ENCODE data around the gene SOST. TPM values are rescaled to one million over a fixed set of nuclear protein-coding genes. Genes with fewer than 3 reads are reported as not detected.

The SOST gene
- total RNA-seq, 4 donors from 2014 or later, result not detected

GRCh38 chr17:43767053-43767712 lies 8.6 kb upstream of the SOST start:
- Histone ChIP-seq H3K4me3 (no peak overlapping the region), H3K27ac (no peak overlapping the region), H3K27me3 (no peaks in the 10 kb centered on the region), H3K4me1 (peaks cover 0 to 17% (median 0%) of the 10 kb centered on the region in 4 donors), H3K9me3 (no peaks in the 10 kb centered on the region), H3K36me3 (peaks cover 0 to 32% (median 3%) of the 10 kb centered on the region in 4 donors)
- no peak for TF ChIP-seq EP300 (IDR thresholded peaks at IDR 0.05; ENCODE audit: low read depth)
- no peak for TF ChIP-seq POLR2A (IDR thresholded peaks at IDR 0.05)
- no peak for TF ChIP-seq POLR2AphosphoS5 (IDR thresholded peaks at IDR 0.05)
- no peak for TF ChIP-seq CTCF (IDR thresholded peaks at IDR 0.05)
- DNase-seq, result no peak
- in situ Hi-C loops (cut with MboI; ENCODE audit: low pct_ligation_motif_present in 1 of 4, low pct_unique_long_range_greater_than_20kb in 1 of 4, low sequenced_read_pairs in 3 of 4), result loop anchor here in 2 of 4 donors (10.0 kb wide), 1 partner anchor 192 kb away; no protein-coding TSS in a partner anchor
- intact Hi-C loops (cut with DNase I; ENCODE audit: low total_unique reads), result no loop called here
- WGBS, 2 donors (ENCODE audit: low coverage in 1 of 2), result 73 to 76% methylated on average over 2 to 6 of the region's 6 CpGs

DNA sequence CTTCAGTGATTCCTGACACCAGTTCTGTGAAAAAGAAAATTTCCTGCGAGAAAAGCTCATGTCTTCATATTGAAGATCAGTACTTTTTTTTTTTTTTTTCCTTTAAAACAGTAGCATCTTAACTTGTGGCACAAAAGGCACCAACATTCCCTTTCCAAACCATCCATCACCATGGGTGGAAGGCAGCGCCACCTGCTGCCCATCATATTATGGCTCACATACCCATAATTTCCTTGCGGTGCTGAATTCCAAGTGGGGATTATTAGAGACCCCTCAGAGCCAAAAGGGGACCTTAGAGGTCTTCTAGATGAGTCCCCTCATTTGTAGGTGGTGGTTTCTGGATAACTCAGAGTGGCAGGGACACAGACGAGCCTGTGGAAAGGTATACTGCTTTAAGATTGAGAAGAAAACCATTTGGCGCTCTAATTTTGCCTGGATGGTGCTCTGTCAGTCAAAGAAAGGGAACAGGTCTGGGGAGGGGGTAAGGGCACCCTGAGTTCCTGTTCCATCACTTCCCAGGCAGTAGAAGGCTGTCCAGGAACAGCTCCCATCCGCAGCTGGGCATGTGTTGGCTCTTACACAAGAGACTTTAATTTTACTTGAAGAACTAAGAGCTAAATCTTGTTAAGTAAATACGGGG lies 7.9 kb upstream of the SOST start:
- H3K4me1 ChIP-seq, result peaks cover 0 to 17% (median 0%) of the 10 kb centered on the region in 4 donors
- no peak overlapping the region for H3K27ac ChIP-seq
- peaks cover 0 to 32% (median 3%) of the 10 kb centered on the region in 4 donors for H3K36me3 ChIP-seq
- no peaks in the 10 kb centered on the region for H3K9me3 ChIP-seq
- 48 to 52% methylated on average over 5 to 7 of the region's 7 CpGs for WGBS, 2 donors (ENCODE audit: low coverage in 1 of 2)
- peak; percentile 62 for DNase-seq
- H3K4me3 ChIP-seq, result no peak overlapping the region
- TF ChIP-seq POLR2A (IDR thresholded peaks at IDR 0.05) (no peak), CTCF (IDR thresholded peaks at IDR 0.05) (peak; percentile 67 to 92 (median 84))
- in situ Hi-C loops (cut with MboI; ENCODE audit: low pct_ligation_motif_present in 1 of 4, low pct_unique_long_range_greater_than_20kb in 1 of 4, low sequenced_read_pairs in 3 of 4), result loop anchor here in 2 of 4 donors (10.0 kb wide), 1 partner anchor 192 kb away; no protein-coding TSS in a partner anchor
- intact Hi-C loops (cut with DNase I; ENCODE audit: low total_unique reads), result no loop called here
- H3K27me3 ChIP-seq, result no peaks in the 10 kb centered on the region

GRCh38 chr17:43760254-43760852 lies 1.8 kb upstream of the SOST start:
- in situ Hi-C loops (cut with MboI; ENCODE audit: low pct_ligation_motif_present in 1 of 4, low pct_unique_long_range_greater_than_20kb in 1 of 4, low sequenced_read_pairs in 3 of 4) (loop anchor here in 2 of 4 donors (5.0 to 10.0 kb wide), 3 partner anchors 63 to 186 kb away; no protein-coding TSS in a partner anchor), intact Hi-C loops (cut with DNase I; ENCODE audit: low total_unique reads) (loop anchor here (2.0 kb wide), 1 partner anchor 66 kb away; no protein-coding TSS in a partner anchor)
- Histone ChIP-seq H3K9me3 (no peaks in the 10 kb centered on the region), H3K4me3 (no peak overlapping the region), H3K4me1 (peaks cover 0 to 10% (median 6%) of the 10 kb centered on the region in 4 donors), H3K36me3 (no peaks in the 10 kb centered on the region), H3K27me3 (peaks cover 33% of the 10 kb centered on the region), H3K27ac (peak overlapping the region in 2 of 4 donors; percentile 34 to 38)
- peak; percentile 96 for DNase-seq
- 0 to 9% methylated on average over 1 to 10 of the region's 10 CpGs for WGBS, 2 donors (ENCODE audit: low coverage in 1 of 2)
- no peak for TF ChIP-seq POLR2A (IDR thresholded peaks at IDR 0.05)
- peak; percentile 95 to 99 (median 97) for TF ChIP-seq CTCF (IDR thresholded peaks at IDR 0.05)

DNA sequence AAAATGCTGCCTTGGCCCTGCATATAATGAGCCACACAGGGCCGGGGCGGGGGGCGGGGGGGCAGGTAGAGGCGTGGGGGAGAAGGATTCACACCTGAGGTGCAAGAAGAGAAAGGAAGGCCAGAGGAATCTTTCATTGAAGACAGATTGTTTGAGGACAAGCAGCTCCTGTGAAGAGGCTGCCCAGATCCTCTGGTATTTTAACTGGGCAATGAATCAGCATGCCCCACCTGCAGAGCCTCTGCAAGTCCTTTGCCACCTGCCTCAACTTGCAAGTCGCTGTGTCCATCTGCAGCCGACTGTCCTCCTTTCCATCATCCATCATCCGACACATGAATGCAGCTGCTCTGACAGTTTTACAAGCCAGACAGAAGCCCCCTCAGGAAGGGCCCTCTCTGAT lies 1.2 kb upstream of the SOST start:
- in situ Hi-C loops (cut with MboI; ENCODE audit: low pct_ligation_motif_present in 1 of 4, low pct_unique_long_range_greater_than_20kb in 1 of 4, low sequenced_read_pairs in 3 of 4), result loop anchor here (5.0 to 10.0 kb wide), 4 partner anchors 55 to 185 kb away; no protein-coding TSS in a partner anchor
- peaks cover 0 to 14% (median 10%) of the 10 kb centered on the region in 4 donors for H3K4me1 ChIP-seq
- WGBS, 2 donors (ENCODE audit: low coverage in 1 of 2), result 70% methylated on average over 7 of the region's 7 CpGs; no CpG with 5 or more reads in 1 of the 2 donors
- TF ChIP-seq POLR2AphosphoS5 (IDR thresholded peaks at IDR 0.05), result no peak
- TF ChIP-seq POLR2A (IDR thresholded peaks at IDR 0.05), result no peak
- TF ChIP-seq CTCF (IDR thresholded peaks at IDR 0.05), result no peak
- TF ChIP-seq EP300 (IDR thresholded peaks at IDR 0.05; ENCODE audit: low read depth), result no peak
- H3K9me3 ChIP-seq, result no peaks in the 10 kb centered on the region
- H3K27me3 ChIP-seq, result peaks cover 38% of the 10 kb centered on the region
- no peak overlapping the region for H3K4me3 ChIP-seq
- no peak overlapping the region for H3K27ac ChIP-seq
- no peaks in the 10 kb centered on the region for H3K36me3 ChIP-seq
- intact Hi-C loops (cut with DNase I; ENCODE audit: low total_unique reads), result loop anchor here (2.0 to 10.0 kb wide), 2 partner anchors 65 to 185 kb away; no protein-coding TSS in a partner anchor
- no peak for DNase-seq
